Tibial artery (tissue), 4 donors: Measurements from ENCODE around the gene TCTN2.

ENCODE experiments used
- DNase-seq, 2 donors: peaks; one replicate each; pipeline ENCODE4 v3.0.0-alpha.2; 2019
- H3K27ac ChIP-seq, 2 donors: fragments of 200-600 bp; sonication (generic) in 1 of 2; 1 replicate in 1 of 2; 2 replicates in 1 of 2; pipeline ENCODE4 v1.5.1; 2018 to 2019; ENCODE audit warnings: mild to moderate bottlenecking in 1 of 2
- H3K27me3 ChIP-seq, 2 donors: fragments of 200-600 bp; sonication (generic) in 1 of 2; one replicate each; pipeline versions ENCODE4 v1.5.1 to v1.6.0; 2016 to 2019
- H3K36me3 ChIP-seq, 3 donors: fragments of 200-600 bp; sonication (generic) in 2 of 3; one replicate each; pipeline ENCODE4 v1.5.1; 2016 to 2019; ENCODE audit warnings: mild to moderate bottlenecking in 2 of 3
- H3K4me1 ChIP-seq, 4 donors: fragments of 200-600 bp; sonication (generic) in 2 of 4; 1 replicate in 3 of 4; 2 replicates in 1 of 4; pipeline ENCODE4 v1.5.1; 2016 to 2019
- H3K4me3 ChIP-seq, 2 donors: fragments of 200-600 bp; sonication (generic) in 1 of 2; 1 replicate in 1 of 2; 2 replicates in 1 of 2; pipeline ENCODE4 v1.5.1; 2018 to 2019; ENCODE audit warnings: mild to moderate bottlenecking in 2 of 2
- H3K9me3 ChIP-seq, 3 donors: fragments of 200-600 bp; sonication (generic) in 1 of 3; one replicate each; pipeline ENCODE4 v1.5.1; 2016 to 2019
- CTCF ChIP-seq, 2 experiments: fragments of 200-600 bp in 1 of 2; fragments of 450-650 bp in 1 of 2; IDR thresholded peaks; one replicate each; pipeline ENCODE4 v1.5.1; 2017 to 2019; ENCODE audit warnings: antibody characterized with exemption in 2 of 2, mild to moderate bottlenecking in 1 of 2, moderate library complexity in 1 of 2
- intact Hi-C: fragments of 100-400 bp; cut with DNase I; formaldehyde crosslinking; loops from one replicate; pipeline ENCODE4 v1.15.0; 2023; ENCODE audit warnings: low total_unique reads

Gene TCTN2

GRCh38 chr12:123720141-123720814 lies 49.4 kb downstream of the TCTN2 start:
- no peaks in the 10 kb centered on the region for H3K4me1 ChIP-seq
- peaks cover 22 to 53% (median 23%) of the 10 kb centered on the region in 3 donors for H3K36me3 ChIP-seq
- no peak for TF ChIP-seq CTCF (IDR thresholded peaks at IDR 0.05)
- H3K27ac ChIP-seq: no peak overlapping the region
- H3K9me3 ChIP-seq: no peaks in the 10 kb centered on the region
- H3K4me3 ChIP-seq: no peak overlapping the region
- no peak for DNase-seq
- intact Hi-C loops: no loop called here
- H3K27me3 ChIP-seq: no peaks in the 10 kb centered on the region

- intact Hi-C loops: no loop called here
- H3K27ac ChIP-seq: no peak overlapping the region
- no peak for TF ChIP-seq CTCF (IDR thresholded peaks at IDR 0.05)
- no peaks in the 10 kb centered on the region for H3K9me3 ChIP-seq
- H3K27me3 ChIP-seq: no peaks in the 10 kb centered on the region
- no peak overlapping the region for H3K4me3 ChIP-seq
- no peak for DNase-seq
- peaks cover 30 to 63% (median 32%) of the 10 kb centered on the region in 3 donors for H3K36me3 ChIP-seq
- H3K4me1 ChIP-seq: no peaks in the 10 kb centered on the region
Observed at GRCh38 chr12:123721245-123721644, 50.3 kb downstream of the TCTN2 start.

GRCh38 chr12:123723011-123723410 lies 52.1 kb downstream of the TCTN2 start:
- DNase-seq: no peak
- Histone ChIP-seq H3K27ac (no peak overlapping the region), H3K4me1 (no peaks in the 10 kb centered on the region), H3K27me3 (no peaks in the 10 kb centered on the region), H3K4me3 (no peak overlapping the region), H3K36me3 (peaks cover 48 to 80% (median 49%) of the 10 kb centered on the region in 3 donors), H3K9me3 (no peaks in the 10 kb centered on the region)
- TF ChIP-seq CTCF (IDR thresholded peaks at IDR 0.05): no peak
- intact Hi-C loops: no loop called here

GRCh38 chr12:123723765-123724164 lies 52.9 kb downstream of the TCTN2 start:
- H3K4me3 ChIP-seq: no peak overlapping the region
- TF ChIP-seq CTCF (IDR thresholded peaks at IDR 0.05): no peak
- DNase-seq: no peak
- no peaks in the 10 kb centered on the region for H3K9me3 ChIP-seq
- intact Hi-C loops: no loop called here
- no peaks in the 10 kb centered on the region for H3K27me3 ChIP-seq
- H3K36me3 ChIP-seq: peaks cover 48 to 88% (median 51%) of the 10 kb centered on the region in 3 donors
- H3K27ac ChIP-seq: no peak overlapping the region
- H3K4me1 ChIP-seq: no peaks in the 10 kb centered on the region

- intact Hi-C loops: no loop called here
- TF ChIP-seq CTCF (IDR thresholded peaks at IDR 0.05): no peak
- peaks cover 49 to 98% (median 66%) of the 10 kb centered on the region in 3 donors for H3K36me3 ChIP-seq
Observed at GRCh38 chr12:123726244-123726643, 55.3 kb downstream of the TCTN2 start.

More at GRCh38 chr12:123726244-123726643, 55.3 kb downstream of the TCTN2 start:
- Histone ChIP-seq H3K4me1 (no peaks in the 10 kb centered on the region), H3K27me3 (no peaks in the 10 kb centered on the region), H3K27ac (no peak overlapping the region), H3K4me3 (no peak overlapping the region), H3K9me3 (no peaks in the 10 kb centered on the region)
- no peak for DNase-seq
